Body of pancreas (tissue), 4 donors: ENCODE measurements around the gene ATF7. TPM values are rescaled to one million over a fixed set of nuclear protein-coding genes. Genes with fewer than 3 reads are reported as not detected.

Experiments used
- ATAC-seq: fragments of 150-250 bp; one replicate; pipeline ENCODE4 v1.9.1; 2016
- DNase-seq, 4 donors: peaks; one replicate each; pipeline ENCODE4 v3.0.0-alpha.2; 2019
- H3K27ac ChIP-seq, 4 donors: fragments of 200-600 bp; sonication (generic); 1 replicate in 3 of 4; 2 replicates in 1 of 4; pipeline versions ENCODE4 v1.5.1 to v1.6.1; 2016 to 2019; ENCODE audit warnings: mild to moderate bottlenecking in 1 of 4, mixed read lengths in 1 of 4, moderate library complexity in 1 of 4
- H3K27me3 ChIP-seq, 2 donors: fragments of 200-600 bp; sonication (generic); one replicate each; pipeline ENCODE4 v1.6.0; 2016; ENCODE audit warnings: mild to moderate bottlenecking in 1 of 2
- H3K36me3 ChIP-seq, 2 donors: fragments of 200-600 bp; sonication (generic); replicated peaks in 1 of 2; 2 replicates each; pipeline ENCODE4 v1.5.1; 2016; ENCODE audit warnings: low read depth in 2 of 2; ENCODE audit not compliant: insufficient read depth in 1 of 2
- H3K4me1 ChIP-seq: fragments of 200-600 bp; sonication (generic); one replicate; pipeline ENCODE4 v1.6.0; 2016
- H3K4me3 ChIP-seq, 2 donors: fragments of 200-600 bp; sonication (generic); 1 replicate in 1 of 2; 2 replicates in 1 of 2; pipeline ENCODE4 v1.5.1; 2016 to 2019
- H3K9me3 ChIP-seq, 3 donors: fragments of 200-600 bp; sonication (generic); 1 replicate in 2 of 3; 2 replicates in 1 of 3; pipeline ENCODE4 v1.5.1; 2016
- CTCF ChIP-seq, 7 experiments: fragments of 450-650 bp in 4 of 7; fragments of 200-600 bp in 3 of 7; sonication (generic) in 3 of 7; IDR thresholded peaks; one replicate each; pipeline ENCODE4 v1.5.1; 2016 to 2019; ENCODE audit warnings: antibody characterized with exemption in 7 of 7
- POLR2A ChIP-seq, 3 donors: fragments of 450-650 bp; IDR thresholded peaks; one replicate each; pipeline ENCODE4 v1.6.1; 2016; ENCODE audit warnings: antibody characterized with exemption in 3 of 3, mild to moderate bottlenecking in 2 of 3
- WGBS, 2 donors: methylation state at CpG; one replicate each; pipeline ENCODE4 v1.1.5; 2017; 5-methylcytosine and 5-hydroxymethylcytosine counted together
- intact Hi-C: fragments of 100-400 bp; cut with DNase I; formaldehyde crosslinking; loops from one replicate; pipeline ENCODE4 v1.15.1; 2023
- total RNA-seq, 2 donors: library from RNA; depleted of rRNA; stranded (reverse); fragments of >200 nt; gene quantifications; one replicate each; pipeline ENCODE4 v1.1.0, GENCODE V29; 2016

ATF7 gene
- total RNA-seq, 2 donors from 2014 or later: 12.9 to 21.3 TPM

GRCh38 chr12:53604581-53604980 is 21.6 kb downstream of the ATF7 start:
- DNase-seq (no peak), ATAC-seq (no peak)
- Histone ChIP-seq H3K9me3 (no peaks in the 10 kb centered on the region), H3K4me3 (no peak overlapping the region), H3K27ac (no peak overlapping the region), H3K4me1 (peaks cover 5% of the 10 kb centered on the region), H3K27me3 (no peaks in the 10 kb centered on the region), H3K36me3 (no peaks in the 10 kb centered on the region)
- intact Hi-C loops: no loop called here
- TF ChIP-seq POLR2A (IDR thresholded peaks at IDR 0.05) (no peak), CTCF (IDR thresholded peaks at IDR 0.05) (no peak)

GRCh38 chr12:53603804-53604203 is 22.4 kb downstream of the ATF7 start:
- ATAC-seq (no peak), DNase-seq (no peak)
- Histone ChIP-seq H3K27me3 (no peaks in the 10 kb centered on the region), H3K4me1 (peaks cover 5% of the 10 kb centered on the region), H3K27ac (no peak overlapping the region), H3K36me3 (no peaks in the 10 kb centered on the region), H3K4me3 (no peak overlapping the region), H3K9me3 (no peaks in the 10 kb centered on the region)
- intact Hi-C loops: no loop called here
- TF ChIP-seq POLR2A (IDR thresholded peaks at IDR 0.05): no peak
- no peak for TF ChIP-seq CTCF (IDR thresholded peaks at IDR 0.05)

GRCh38 chr12:53603196-53603595 is 23.0 kb downstream of the ATF7 start:
- TF ChIP-seq POLR2A (IDR thresholded peaks at IDR 0.05) (no peak), CTCF (IDR thresholded peaks at IDR 0.05) (no peak)
- peaks cover 5% of the 10 kb centered on the region for H3K4me1 ChIP-seq
- no peaks in the 10 kb centered on the region for H3K27me3 ChIP-seq
- intact Hi-C loops: no loop called here
- no peaks in the 10 kb centered on the region for H3K9me3 ChIP-seq
- DNase-seq (no peak), ATAC-seq (no peak)
- no peak overlapping the region for H3K27ac ChIP-seq
- H3K4me3 ChIP-seq: no peak overlapping the region
- no peaks in the 10 kb centered on the region for H3K36me3 ChIP-seq

GRCh38 chr12:53602176-53602864 is 23.9 kb downstream of the ATF7 start:
- H3K9me3 ChIP-seq: no peaks in the 10 kb centered on the region
- no peaks in the 10 kb centered on the region for H3K36me3 ChIP-seq
- ATAC-seq: no peak
- 51 to 64% methylated on average over 10 of the region's 10 CpGs for WGBS, 2 donors
- TF ChIP-seq CTCF (IDR thresholded peaks at IDR 0.05) (no peak), POLR2A (IDR thresholded peaks at IDR 0.05) (no peak)
- peaks cover 5% of the 10 kb centered on the region for H3K4me1 ChIP-seq
- no peak overlapping the region for H3K4me3 ChIP-seq
- intact Hi-C loops: no loop called here
- no peak overlapping the region for H3K27ac ChIP-seq
- no peak for DNase-seq
- H3K27me3 ChIP-seq: no peaks in the 10 kb centered on the region

- H3K36me3 ChIP-seq: no peaks in the 10 kb centered on the region
- intact Hi-C loops: no loop called here
- no peaks in the 10 kb centered on the region for H3K9me3 ChIP-seq
- H3K4me3 ChIP-seq: no peak overlapping the region
- ATAC-seq: no peak
- no peak for DNase-seq
- no peak for TF ChIP-seq POLR2A (IDR thresholded peaks at IDR 0.05)
- TF ChIP-seq CTCF (IDR thresholded peaks at IDR 0.05): no peak
- peaks cover 5% of the 10 kb centered on the region for H3K4me1 ChIP-seq
- H3K27me3 ChIP-seq: no peaks in the 10 kb centered on the region
- 58 to 80% methylated on average over 12 of the region's 12 CpGs for WGBS, 2 donors
- H3K27ac ChIP-seq: no peak overlapping the region
Measured at GRCh38 chr12:53601296-53601847, 24.8 kb downstream of the ATF7 start.
